ENCODE measurements around the gene ZDHHC11. TPM values are rescaled to one million over a fixed set of nuclear protein-coding genes. Genes with fewer than 3 reads are reported as not detected.

Gene ZDHHC11
- total RNA-seq, 1 experiment from 2014 or later, result 26.0 TPM

DNA sequence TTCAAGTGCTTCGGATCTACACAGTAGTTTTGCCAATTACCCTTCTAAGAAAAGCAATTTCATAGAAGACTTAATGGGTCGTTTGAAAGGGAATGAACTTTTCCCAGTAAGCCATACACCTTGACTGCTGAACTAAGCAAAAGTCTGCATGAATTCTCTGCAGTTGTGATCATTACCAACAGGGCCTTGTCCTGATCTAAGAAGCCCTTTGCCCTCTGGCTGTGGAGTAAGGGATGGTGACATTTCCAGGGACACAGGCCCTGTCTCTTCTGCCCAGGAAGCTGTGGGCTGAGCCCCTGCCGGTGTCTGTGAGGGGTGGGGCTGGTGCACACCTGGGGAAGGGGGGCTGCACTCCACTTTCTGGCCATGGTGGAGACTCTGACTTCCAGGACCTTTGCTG lies 30.5 kb downstream of the ZDHHC11 start:
- no peaks in the 10 kb centered on the region for H3K27me3 ChIP-seq (ENCODE audit: low read length)
- no peaks in the 10 kb centered on the region for H3K9me3 ChIP-seq (ENCODE audit: low read length)
- H3K4me3 ChIP-seq (ENCODE audit: low read length), result no peak overlapping the region
- no peak for DNase-seq
- no peaks in the 10 kb centered on the region for H3K79me2 ChIP-seq (ENCODE audit: low read length)
- ChIA-PET POLR2A (ENCODE audit: unreplicated experiment) (no interaction called here), CTCF (no interaction called here)
- no peak overlapping the region for H3K27ac ChIP-seq (ENCODE audit: low read length)
- no peaks in the 10 kb centered on the region for H4K20me1 ChIP-seq (ENCODE audit: low read length)
- no peaks in the 10 kb centered on the region for H3K36me3 ChIP-seq (ENCODE audit: low read depth, low read length)
- intact Hi-C loops (cut with micrococcal nuclease), result loop anchor here (5.0 kb wide), 1 partner anchor 148 kb away; no protein-coding TSS in a partner anchor
- no peaks in the 10 kb centered on the region for H3K9me2 ChIP-seq (replicated peaks; ENCODE audit: low read length)
- no peak overlapping the region for H3K9ac ChIP-seq (ENCODE audit: low read length)
- no TSS peak for BruUV-seq (replicated peaks)
- ATAC-seq, result no peak
- no peak overlapping the region for H2AFZ ChIP-seq (ENCODE audit: low read length)
- no peak overlapping the region for H3K4me2 ChIP-seq (ENCODE audit: low read length)
- no peaks in the 10 kb centered on the region for H3F3A ChIP-seq (ENCODE audit: low read length, unreplicated experiment)
- TF ChIP-seq, protein P1, sequence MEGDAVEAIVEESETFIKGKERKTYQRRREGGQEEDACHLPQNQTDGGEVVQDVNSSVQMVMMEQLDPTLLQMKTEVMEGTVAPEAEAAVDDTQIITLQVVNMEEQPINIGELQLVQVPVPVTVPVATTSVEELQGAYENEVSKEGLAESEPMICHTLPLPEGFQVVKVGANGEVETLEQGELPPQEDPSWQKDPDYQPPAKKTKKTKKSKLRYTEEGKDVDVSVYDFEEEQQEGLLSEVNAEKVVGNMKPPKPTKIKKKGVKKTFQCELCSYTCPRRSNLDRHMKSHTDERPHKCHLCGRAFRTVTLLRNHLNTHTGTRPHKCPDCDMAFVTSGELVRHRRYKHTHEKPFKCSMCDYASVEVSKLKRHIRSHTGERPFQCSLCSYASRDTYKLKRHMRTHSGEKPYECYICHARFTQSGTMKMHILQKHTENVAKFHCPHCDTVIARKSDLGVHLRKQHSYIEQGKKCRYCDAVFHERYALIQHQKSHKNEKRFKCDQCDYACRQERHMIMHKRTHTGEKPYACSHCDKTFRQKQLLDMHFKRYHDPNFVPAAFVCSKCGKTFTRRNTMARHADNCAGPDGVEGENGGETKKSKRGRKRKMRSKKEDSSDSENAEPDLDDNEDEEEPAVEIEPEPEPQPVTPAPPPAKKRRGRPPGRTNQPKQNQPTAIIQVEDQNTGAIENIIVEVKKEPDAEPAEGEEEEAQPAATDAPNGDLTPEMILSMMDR (conservative IDR thresholded peaks at IDR 0.05; ENCODE audit: low read depth, low read length), result no peak
- TF ChIP-seq EZH2phosphoT487 (IDR thresholded peaks at IDR 0.05; ENCODE audit: borderline replicate concordance, low read length) (no peak), EZH2 (IDR thresholded peaks at IDR 0.05; ENCODE audit: low read length, unreplicated experiment) (no peak)
- no peaks in the 10 kb centered on the region for H3K4me1 ChIP-seq (ENCODE audit: insufficient read depth, low read length)

DNA sequence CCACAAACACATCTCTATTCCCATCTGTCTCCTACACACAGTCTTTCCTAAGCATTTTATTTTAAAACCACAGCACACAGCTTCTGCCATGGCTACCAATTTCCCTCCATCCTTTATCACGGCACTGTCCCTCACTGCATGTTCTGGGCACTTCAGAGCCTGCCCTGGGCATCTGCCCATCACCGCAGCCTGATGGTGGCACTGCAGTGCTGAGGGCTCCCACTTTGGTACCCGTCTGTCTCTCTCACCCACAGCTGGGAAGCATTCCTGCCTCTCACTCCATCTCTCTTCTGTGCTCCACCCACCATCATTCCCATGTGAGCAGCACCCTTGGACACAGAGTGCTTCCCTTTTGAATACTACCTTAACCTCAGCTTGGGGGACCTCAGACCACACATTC lies 31.7 kb downstream of the ZDHHC11 start:
- TF ChIP-seq EZH2phosphoT487 (IDR thresholded peaks at IDR 0.05; ENCODE audit: borderline replicate concordance, low read length), result no peak
- no peak for TF ChIP-seq EZH2 (IDR thresholded peaks at IDR 0.05; ENCODE audit: low read length, unreplicated experiment)
- TF ChIP-seq, protein P1 (conservative IDR thresholded peaks at IDR 0.05; ENCODE audit: low read depth, low read length), result no peak
- ChIA-PET CTCF (no interaction called here), POLR2A (ENCODE audit: unreplicated experiment) (no interaction called here)
- H3K4me3 ChIP-seq (ENCODE audit: low read length), result no peak overlapping the region
- H3K4me1 ChIP-seq (ENCODE audit: insufficient read depth, low read length), result no peaks in the 10 kb centered on the region
- no peak overlapping the region for H3K9ac ChIP-seq (ENCODE audit: low read length)
- H3F3A ChIP-seq (ENCODE audit: low read length, unreplicated experiment), result no peaks in the 10 kb centered on the region
- no peaks in the 10 kb centered on the region for H3K36me3 ChIP-seq (ENCODE audit: low read depth, low read length)
- no peaks in the 10 kb centered on the region for H3K27me3 ChIP-seq (ENCODE audit: low read length)
- no peak overlapping the region for H3K27ac ChIP-seq (ENCODE audit: low read length)
- intact Hi-C loops (cut with micrococcal nuclease), result no loop called here
- BruUV-seq (replicated peaks), result no TSS peak
- DNase-seq (no peak), ATAC-seq (no peak; the same call in 1 of the 2 replicates)
- H3K79me2 ChIP-seq (ENCODE audit: low read length), result no peaks in the 10 kb centered on the region
- no peak overlapping the region for H3K4me2 ChIP-seq (ENCODE audit: low read length)
- H3K9me2 ChIP-seq (replicated peaks; ENCODE audit: low read length), result no peaks in the 10 kb centered on the region
- H2AFZ ChIP-seq (ENCODE audit: low read length), result no peak overlapping the region
- H4K20me1 ChIP-seq (ENCODE audit: low read length), result no peaks in the 10 kb centered on the region
- no peaks in the 10 kb centered on the region for H3K9me3 ChIP-seq (ENCODE audit: low read length)

DNA sequence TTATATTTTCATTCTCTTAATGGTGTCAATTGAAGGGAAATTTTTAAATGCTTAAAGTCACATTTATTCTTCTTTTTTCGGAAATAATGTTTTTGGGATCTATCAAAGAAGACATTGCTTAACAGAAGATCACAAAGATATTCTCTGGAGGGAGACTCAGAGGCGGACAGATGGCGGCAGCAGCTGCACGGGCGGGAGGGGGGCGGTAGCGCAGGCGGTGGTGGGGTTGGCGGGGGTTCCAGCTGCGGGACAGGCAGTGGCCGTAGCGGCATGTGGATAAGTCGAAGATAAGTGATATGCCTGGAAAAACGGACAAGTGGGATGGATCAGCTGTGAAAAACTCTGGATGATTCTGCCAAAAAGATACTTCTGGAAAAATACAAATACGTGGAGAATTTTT lies 34.6 kb downstream of the ZDHHC11 start:
- H3K4me3 ChIP-seq (ENCODE audit: low read length), result no peak overlapping the region
- no peaks in the 10 kb centered on the region for H3K36me3 ChIP-seq (ENCODE audit: low read depth, low read length)
- TF ChIP-seq EZH2phosphoT487 (IDR thresholded peaks at IDR 0.05; ENCODE audit: borderline replicate concordance, low read length), result no peak
- TF ChIP-seq, protein P1 (conservative IDR thresholded peaks at IDR 0.05; ENCODE audit: low read depth, low read length), result no peak
- TF ChIP-seq EZH2 (IDR thresholded peaks at IDR 0.05; ENCODE audit: low read length, unreplicated experiment), result no peak
- H4K20me1 ChIP-seq (ENCODE audit: low read length), result no peaks in the 10 kb centered on the region
- H3F3A ChIP-seq (ENCODE audit: low read length, unreplicated experiment), result no peaks in the 10 kb centered on the region
- no peaks in the 10 kb centered on the region for H3K9me2 ChIP-seq (replicated peaks; ENCODE audit: low read length)
- POLR2A ChIA-PET (ENCODE audit: unreplicated experiment), result no interaction called here
- CTCF ChIA-PET, result no interaction called here
- no TSS peak for BruUV-seq (replicated peaks)
- H3K9me3 ChIP-seq (ENCODE audit: low read length), result no peaks in the 10 kb centered on the region
- ATAC-seq, result no peak
- H3K4me2 ChIP-seq (ENCODE audit: low read length), result no peak overlapping the region
- no peak overlapping the region for H3K27ac ChIP-seq (ENCODE audit: low read length)
- intact Hi-C loops (cut with micrococcal nuclease), result no loop called here
- H3K79me2 ChIP-seq (ENCODE audit: low read length), result no peaks in the 10 kb centered on the region
- no peak overlapping the region for H3K9ac ChIP-seq (ENCODE audit: low read length)
- no peaks in the 10 kb centered on the region for H3K4me1 ChIP-seq (ENCODE audit: insufficient read depth, low read length)
- DNase-seq, result no peak
- no peaks in the 10 kb centered on the region for H3K27me3 ChIP-seq (ENCODE audit: low read length)
- H2AFZ ChIP-seq (ENCODE audit: low read length), result no peak overlapping the region
